ENCODE data around the gene ZBTB11. TPM values are rescaled to one million over a fixed set of nuclear protein-coding genes. Genes with fewer than 3 reads are reported as not detected.
"Not testable (repeated sequence)": the region's sequence is repeated elsewhere in the genome, so short reads cannot be mapped to it uniquely, and the experiment has no call there.

The ZBTB11 gene
- total and polyA plus RNA-seq, 9 of the 15 experiments (the other 6 are each of a cell fraction or from before 2014, with no cell fraction given) = 6.2 to 31.9 (median 21.4) TPM

DNA sequence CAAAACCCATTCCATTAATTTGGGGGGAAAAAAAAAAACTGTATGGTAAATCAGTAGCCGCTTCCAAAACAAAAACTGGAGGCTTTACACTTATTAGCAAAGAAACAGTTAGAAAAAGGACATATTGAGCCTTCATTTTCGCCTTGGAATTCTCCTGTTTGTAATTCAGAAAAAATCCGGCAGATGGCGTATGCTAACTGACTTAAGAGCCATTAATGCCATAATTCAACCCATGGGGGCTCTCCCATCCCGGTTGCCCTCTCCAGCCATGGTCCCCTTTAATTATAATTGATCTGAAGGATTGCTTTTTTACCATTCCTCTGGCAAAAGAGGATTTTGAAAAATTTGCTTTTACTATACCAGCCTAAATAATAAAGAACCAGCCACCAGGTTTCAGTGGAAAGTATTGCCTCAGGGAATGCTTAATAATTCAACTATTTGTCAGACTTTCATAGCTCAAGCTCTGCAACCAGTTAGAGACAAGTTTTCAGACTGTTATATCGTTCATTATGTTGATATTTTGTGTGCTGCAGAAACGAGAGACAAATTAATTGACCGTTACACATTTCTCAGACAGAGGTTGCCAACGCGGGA lies 18.9 kb upstream of the ZBTB11 start:
- no peak overlapping the region for H3K4me2 ChIP-seq (ENCODE audit: insufficient read depth, low read length)
- no peaks in the 10 kb centered on the region for H4K20me1 ChIP-seq (replicated peaks; ENCODE audit: control insufficient read depth, insufficient read depth, low read length)
- in situ Hi-C loops (cut with MboI) = no loop called here
- no TSS peak for BruUV-seq (replicated peaks)
- H3K4me3 ChIP-seq = no peak overlapping the region
- peak; percentile 69 for FAIRE-seq
- no peak overlapping the region for H3K27ac ChIP-seq (ENCODE audit: extremely low read depth, low read depth, low read length)
- H2AFZ ChIP-seq (ENCODE audit: low read depth, low read length) = no peak overlapping the region
- WGBS (ENCODE audit: insufficient coverage, low coverage, missing lambda C conversion rate) = 26% methylated on average over 10 of the region's 10 CpGs
- H3K27me3 ChIP-seq (ENCODE audit: control insufficient read depth in 2 of 2, insufficient read depth in 2 of 2, low read length in 2 of 2) = no peaks in the 10 kb centered on the region
- CTCF ChIA-PET (ENCODE audit: low intra/inter-chr PET ratio) = interaction anchor here (0.6 to 1.7 kb wide), 2 partner anchors 529 to 840 kb away, joined by 3 to 10 read pairs; no protein-coding TSS in a partner anchor
- POLR2A ChIA-PET = no interaction called here
- H3K9me3 ChIP-seq (replicated peaks; ENCODE audit: control insufficient read depth, insufficient read depth, low read depth, low read length) = no peaks in the 10 kb centered on the region
- intact Hi-C loops (cut with micrococcal nuclease) = loop anchor here (2.0 kb wide), 1 partner anchor 107 kb away; no protein-coding TSS in a partner anchor
- no peaks in the 10 kb centered on the region for H3K9me1 ChIP-seq (ENCODE audit: control insufficient read depth, insufficient read depth, low read length)
- no peak overlapping the region for H3K9ac ChIP-seq (ENCODE audit: insufficient read depth in 1 of 2, low read depth in 2 of 2, low read length in 2 of 2)
- peak in 3 of 4 experiments; percentile 8 to 68 (median 13) for DNase-seq (ENCODE audit: extremely low read depth in 1 of 4, low spot score in 3 of 4)
- peaks cover 2 to 4% of the 10 kb centered on the region in 2 experiments; a peak in 3 of 5 replicates for H3K4me1 ChIP-seq (replicated peaks in 1 of 2; ENCODE audit: control insufficient read depth in 2 of 2, insufficient read depth in 2 of 2, low read length in 2 of 2)
- TF ChIP-seq CTCF (IDR thresholded peaks at IDR 0.05 in 2 of 3, conservative IDR thresholded peaks at IDR 0.05 in 1 of 3; ENCODE audit: insufficient read depth in 2 of 3, low read depth in 1 of 3, low read length in 3 of 3) = peak; percentile 61 to 70 (median 67)
- TF ChIP-seq, protein P1, sequence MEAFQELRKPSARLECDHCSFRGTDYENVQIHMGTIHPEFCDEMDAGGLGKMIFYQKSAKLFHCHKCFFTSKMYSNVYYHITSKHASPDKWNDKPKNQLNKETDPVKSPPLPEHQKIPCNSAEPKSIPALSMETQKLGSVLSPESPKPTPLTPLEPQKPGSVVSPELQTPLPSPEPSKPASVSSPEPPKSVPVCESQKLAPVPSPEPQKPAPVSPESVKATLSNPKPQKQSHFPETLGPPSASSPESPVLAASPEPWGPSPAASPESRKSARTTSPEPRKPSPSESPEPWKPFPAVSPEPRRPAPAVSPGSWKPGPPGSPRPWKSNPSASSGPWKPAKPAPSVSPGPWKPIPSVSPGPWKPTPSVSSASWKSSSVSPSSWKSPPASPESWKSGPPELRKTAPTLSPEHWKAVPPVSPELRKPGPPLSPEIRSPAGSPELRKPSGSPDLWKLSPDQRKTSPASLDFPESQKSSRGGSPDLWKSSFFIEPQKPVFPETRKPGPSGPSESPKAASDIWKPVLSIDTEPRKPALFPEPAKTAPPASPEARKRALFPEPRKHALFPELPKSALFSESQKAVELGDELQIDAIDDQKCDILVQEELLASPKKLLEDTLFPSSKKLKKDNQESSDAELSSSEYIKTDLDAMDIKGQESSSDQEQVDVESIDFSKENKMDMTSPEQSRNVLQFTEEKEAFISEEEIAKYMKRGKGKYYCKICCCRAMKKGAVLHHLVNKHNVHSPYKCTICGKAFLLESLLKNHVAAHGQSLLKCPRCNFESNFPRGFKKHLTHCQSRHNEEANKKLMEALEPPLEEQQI (IDR thresholded peaks at IDR 0.05) = no peak
- TF ChIP-seq, protein P2, sequence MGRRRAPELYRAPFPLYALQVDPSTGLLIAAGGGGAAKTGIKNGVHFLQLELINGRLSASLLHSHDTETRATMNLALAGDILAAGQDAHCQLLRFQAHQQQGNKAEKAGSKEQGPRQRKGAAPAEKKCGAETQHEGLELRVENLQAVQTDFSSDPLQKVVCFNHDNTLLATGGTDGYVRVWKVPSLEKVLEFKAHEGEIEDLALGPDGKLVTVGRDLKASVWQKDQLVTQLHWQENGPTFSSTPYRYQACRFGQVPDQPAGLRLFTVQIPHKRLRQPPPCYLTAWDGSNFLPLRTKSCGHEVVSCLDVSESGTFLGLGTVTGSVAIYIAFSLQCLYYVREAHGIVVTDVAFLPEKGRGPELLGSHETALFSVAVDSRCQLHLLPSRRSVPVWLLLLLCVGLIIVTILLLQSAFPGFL (CRISPR knock-in tag; IDR thresholded peaks at IDR 0.05) = no peak
- TF ChIP-seq RAD21 (CRISPR knock-in tag; conservative IDR thresholded peaks at IDR 0.05 in 1 of 2, IDR thresholded peaks at IDR 0.05 in 1 of 2) = peak; percentile 48 to 54
- TF ChIP-seq HMGXB4 (CRISPR knock-in tag; IDR thresholded peaks at IDR 0.05) = no peak
- no peak for TF ChIP-seq HNRNPK (IDR thresholded peaks at IDR 0.05; ENCODE audit: low read depth, low read length, poor library complexity, severe bottlenecking)
- H3K79me2 ChIP-seq (ENCODE audit: control insufficient read depth, insufficient read depth, low read length) = no peaks in the 10 kb centered on the region
- no peak for ATAC-seq
- H3K36me3 ChIP-seq (ENCODE audit: control insufficient read depth, insufficient read depth, low read length) = no peaks in the 10 kb centered on the region

- H3K4me1 ChIP-seq (replicated peaks in 1 of 2; ENCODE audit: control insufficient read depth in 2 of 2, insufficient read depth in 2 of 2, low read length in 2 of 2); DNase-seq (ENCODE audit: extremely low read depth in 1 of 4, low spot score in 3 of 4); H3K9ac ChIP-seq (ENCODE audit: insufficient read depth in 1 of 2, low read depth in 2 of 2, low read length in 2 of 2); FAIRE-seq; H3K27me3 ChIP-seq (ENCODE audit: control insufficient read depth in 2 of 2, insufficient read depth in 2 of 2, low read length in 2 of 2); POLR2A ChIA-PET; ATAC-seq; H4K20me1 ChIP-seq (replicated peaks; ENCODE audit: control insufficient read depth, insufficient read depth, low read length); H2AFZ ChIP-seq (ENCODE audit: low read depth, low read length); H3K4me3 ChIP-seq; H3K9me3 ChIP-seq (replicated peaks; ENCODE audit: control insufficient read depth, insufficient read depth, low read depth, low read length); CTCF ChIA-PET (ENCODE audit: low intra/inter-chr PET ratio); H3K27ac ChIP-seq (ENCODE audit: extremely low read depth, low read depth, low read length); H3K9me1 ChIP-seq (ENCODE audit: control insufficient read depth, insufficient read depth, low read length); BruUV-seq (replicated peaks); H3K79me2 ChIP-seq (ENCODE audit: control insufficient read depth, insufficient read depth, low read length); H3K36me3 ChIP-seq (ENCODE audit: control insufficient read depth, insufficient read depth, low read length); in situ Hi-C loops (cut with MboI); H3K4me2 ChIP-seq (ENCODE audit: insufficient read depth, low read length): not testable (repeated sequence)
- 40% methylated on average over 1 of the region's 4 CpGs for WGBS (ENCODE audit: insufficient coverage, low coverage, missing lambda C conversion rate)
- intact Hi-C loops (cut with micrococcal nuclease) = loop anchor here (2.0 kb wide), 1 partner anchor 108 kb away; no protein-coding TSS in a partner anchor
Measured at GRCh38 chr3:101694836-101695235, 17.9 kb upstream of the ZBTB11 start.

All from K562 (cell line).